ENCODE data around the gene RBKS. TPM values are rescaled to one million over a fixed set of nuclear protein-coding genes. Genes with fewer than 3 reads are reported as not detected.

Gene RBKS
- total and polyA plus RNA-seq, 2 of the 13 experiments (the other 11 are each of a cell fraction or from before 2014, with no cell fraction given) = 7.7 to 8.3 TPM

DNA sequence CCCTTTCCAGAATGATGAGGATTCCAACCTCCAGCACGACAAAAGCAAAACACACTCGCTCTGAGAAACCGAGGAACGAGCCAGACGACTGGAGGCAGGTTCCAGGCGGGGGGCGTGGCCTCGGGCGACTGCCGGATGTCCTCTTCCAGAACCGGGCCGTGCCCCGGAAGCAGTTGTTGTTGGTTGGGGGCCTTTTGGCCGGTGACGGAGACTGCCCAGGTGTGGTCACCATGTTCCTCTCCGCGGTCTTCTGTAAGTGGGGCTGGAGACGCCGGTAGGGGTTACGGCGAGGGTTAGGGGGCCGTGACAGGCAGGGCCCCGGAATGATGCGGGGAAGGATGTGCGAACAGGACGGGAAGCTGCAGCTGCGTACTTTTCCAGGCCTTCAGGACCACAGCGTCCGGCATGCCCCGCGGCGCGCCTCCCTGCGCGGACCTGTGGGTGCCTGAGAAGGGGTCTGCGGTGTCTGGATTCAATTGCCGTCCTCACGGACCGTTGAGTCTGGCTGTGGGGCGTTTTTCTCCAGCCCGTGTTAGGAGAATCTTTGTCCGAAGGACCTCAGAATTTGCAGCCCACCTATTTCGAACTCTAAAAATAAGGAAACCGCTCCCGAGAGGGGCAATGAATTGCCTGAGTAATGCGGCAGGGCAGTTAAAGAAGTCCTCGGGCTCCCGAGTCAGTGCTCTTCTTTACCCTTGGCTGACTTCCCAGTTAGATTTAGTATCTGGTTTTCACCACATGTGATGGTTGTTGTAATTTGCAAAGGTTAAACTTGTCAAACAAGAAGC lies 118.4 kb downstream of the RBKS start, which contains the start of gene MRPL33 (continued):
- TF ChIP-seq, protein P1, sequence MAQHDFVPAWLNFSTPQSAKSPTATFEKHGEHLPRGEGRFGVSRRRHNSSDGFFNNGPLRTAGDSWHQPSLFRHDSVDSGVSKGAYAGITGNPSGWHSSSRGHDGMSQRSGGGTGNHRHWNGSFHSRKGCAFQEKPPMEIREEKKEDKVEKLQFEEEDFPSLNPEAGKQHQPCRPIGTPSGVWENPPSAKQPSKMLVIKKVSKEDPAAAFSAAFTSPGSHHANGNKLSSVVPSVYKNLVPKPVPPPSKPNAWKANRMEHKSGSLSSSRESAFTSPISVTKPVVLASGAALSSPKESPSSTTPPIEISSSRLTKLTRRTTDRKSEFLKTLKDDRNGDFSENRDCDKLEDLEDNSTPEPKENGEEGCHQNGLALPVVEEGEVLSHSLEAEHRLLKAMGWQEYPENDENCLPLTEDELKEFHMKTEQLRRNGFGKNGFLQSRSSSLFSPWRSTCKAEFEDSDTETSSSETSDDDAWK (CRISPR knock-in tag; IDR thresholded peaks at IDR 0.05) = no peak
- peak; percentile 47; the same call in 1 of the 2 replicates for TF ChIP-seq TGIF2 (CRISPR knock-in tag; IDR thresholded peaks at IDR 0.05)
- 0 out of 2 replicates have a peak, but pooled peaks have one; percentile 25 for TF ChIP-seq ZBTB1 (CRISPR knock-in tag; IDR thresholded peaks at IDR 0.05; ENCODE audit: borderline replicate concordance)
- no peak for TF ChIP-seq HOXA7 (CRISPR knock-in tag; IDR thresholded peaks at IDR 0.05)
- TF ChIP-seq ZSCAN30 (CRISPR knock-in tag; IDR thresholded peaks at IDR 0.05) = 0 out of 2 replicates have a peak, but pooled peaks have one; percentile 20
- TF ChIP-seq ADNP (CRISPR knock-in tag; IDR thresholded peaks at IDR 0.05) = no peak
- peak; percentile 67; the same call in 1 of the 2 replicates for TF ChIP-seq ZNF317 (CRISPR knock-in tag; IDR thresholded peaks at IDR 0.05)
- TF ChIP-seq KLF9 (CRISPR knock-in tag; IDR thresholded peaks at IDR 0.05; ENCODE audit: low read depth) = peak; percentile 97
- no peak for TF ChIP-seq ZNF496 (CRISPR knock-in tag; IDR thresholded peaks at IDR 0.05; ENCODE audit: insufficient replicate concordance)
- TF ChIP-seq ZEB1 (IDR thresholded peaks at IDR 0.05; ENCODE audit: insufficient replicate concordance, low read depth) = peak; percentile 88
- TF ChIP-seq ZNF589 (CRISPR knock-in tag; conservative IDR thresholded peaks at IDR 0.05) = no peak
- TF ChIP-seq ZNF562 (CRISPR knock-in tag; IDR thresholded peaks at IDR 0.05; ENCODE audit: borderline replicate concordance) = no peak
- peak; percentile 96 for TF ChIP-seq ZNF713 (CRISPR knock-in tag; IDR thresholded peaks at IDR 0.05)
- no peak for TF ChIP-seq ZNF7 (CRISPR knock-in tag; IDR thresholded peaks at IDR 0.05)
- TF ChIP-seq MAFG (CRISPR knock-in tag; IDR thresholded peaks at IDR 0.05) = no peak
- TF ChIP-seq ZSCAN12 (CRISPR knock-in tag; IDR thresholded peaks at IDR 0.05) = peak; percentile 57; the same call in 1 of the 2 replicates
- TF ChIP-seq SALL2 (CRISPR knock-in tag; IDR thresholded peaks at IDR 0.05) = 0 out of 2 replicates have a peak, but pooled peaks have one; percentile 33
- peak; percentile 71; the same call in 1 of the 2 replicates for TF ChIP-seq ZIK1 (CRISPR knock-in tag; IDR thresholded peaks at IDR 0.05; ENCODE audit: borderline replicate concordance, low read depth)
- TF ChIP-seq, protein P2, sequence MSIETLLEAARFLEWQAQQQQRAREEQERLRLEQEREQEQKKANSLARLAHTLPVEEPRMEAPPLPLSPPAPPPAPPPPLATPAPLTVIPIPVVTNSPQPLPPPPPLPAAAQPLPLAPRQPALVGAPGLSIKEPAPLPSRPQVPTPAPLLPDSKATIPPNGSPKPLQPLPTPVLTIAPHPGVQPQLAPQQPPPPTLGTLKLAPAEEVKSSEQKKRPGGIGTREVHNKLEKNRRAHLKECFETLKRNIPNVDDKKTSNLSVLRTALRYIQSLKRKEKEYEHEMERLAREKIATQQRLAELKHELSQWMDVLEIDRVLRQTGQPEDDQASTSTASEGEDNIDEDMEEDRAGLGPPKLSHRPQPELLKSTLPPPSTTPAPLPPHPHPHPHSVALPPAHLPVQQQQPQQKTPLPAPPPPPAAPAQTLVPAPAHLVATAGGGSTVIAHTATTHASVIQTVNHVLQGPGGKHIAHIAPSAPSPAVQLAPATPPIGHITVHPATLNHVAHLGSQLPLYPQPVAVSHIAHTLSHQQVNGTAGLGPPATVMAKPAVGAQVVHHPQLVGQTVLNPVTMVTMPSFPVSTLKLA (IDR thresholded peaks at IDR 0.05) = peak; percentile 24; the same call in 1 of the 2 replicates
- TF ChIP-seq, protein P3, sequence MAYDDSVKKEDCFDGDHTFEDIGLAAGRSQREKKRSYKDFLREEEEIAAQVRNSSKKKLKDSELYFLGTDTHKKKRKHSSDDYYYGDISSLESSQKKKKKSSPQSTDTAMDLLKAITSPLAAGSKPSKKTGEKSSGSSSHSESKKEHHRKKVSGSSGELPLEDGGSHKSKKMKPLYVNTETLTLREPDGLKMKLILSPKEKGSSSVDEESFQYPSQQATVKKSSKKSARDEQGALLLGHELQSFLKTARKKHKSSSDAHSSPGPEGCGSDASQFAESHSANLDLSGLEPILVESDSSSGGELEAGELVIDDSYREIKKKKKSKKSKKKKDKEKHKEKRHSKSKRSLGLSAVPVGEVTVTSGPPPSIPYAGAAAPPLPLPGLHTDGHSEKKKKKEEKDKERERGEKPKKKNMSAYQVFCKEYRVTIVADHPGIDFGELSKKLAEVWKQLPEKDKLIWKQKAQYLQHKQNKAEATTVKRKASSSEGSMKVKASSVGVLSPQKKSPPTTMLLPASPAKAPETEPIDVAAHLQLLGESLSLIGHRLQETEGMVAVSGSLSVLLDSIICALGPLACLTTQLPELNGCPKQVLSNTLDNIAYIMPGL (CRISPR knock-in tag; IDR thresholded peaks at IDR 0.05; ENCODE audit: borderline replicate concordance in 1 of 2, low read depth in 1 of 2) = peak; percentile 87 to 89; a peak in 3 of 4 replicates
- peak; percentile 56; the same call in 1 of the 2 replicates for TF ChIP-seq ZNF205 (CRISPR knock-in tag; IDR thresholded peaks at IDR 0.05)
- TF ChIP-seq ZNF441 (CRISPR knock-in tag; IDR thresholded peaks at IDR 0.05; ENCODE audit: borderline replicate concordance) = peak; percentile 88
- TF ChIP-seq, protein P4, sequence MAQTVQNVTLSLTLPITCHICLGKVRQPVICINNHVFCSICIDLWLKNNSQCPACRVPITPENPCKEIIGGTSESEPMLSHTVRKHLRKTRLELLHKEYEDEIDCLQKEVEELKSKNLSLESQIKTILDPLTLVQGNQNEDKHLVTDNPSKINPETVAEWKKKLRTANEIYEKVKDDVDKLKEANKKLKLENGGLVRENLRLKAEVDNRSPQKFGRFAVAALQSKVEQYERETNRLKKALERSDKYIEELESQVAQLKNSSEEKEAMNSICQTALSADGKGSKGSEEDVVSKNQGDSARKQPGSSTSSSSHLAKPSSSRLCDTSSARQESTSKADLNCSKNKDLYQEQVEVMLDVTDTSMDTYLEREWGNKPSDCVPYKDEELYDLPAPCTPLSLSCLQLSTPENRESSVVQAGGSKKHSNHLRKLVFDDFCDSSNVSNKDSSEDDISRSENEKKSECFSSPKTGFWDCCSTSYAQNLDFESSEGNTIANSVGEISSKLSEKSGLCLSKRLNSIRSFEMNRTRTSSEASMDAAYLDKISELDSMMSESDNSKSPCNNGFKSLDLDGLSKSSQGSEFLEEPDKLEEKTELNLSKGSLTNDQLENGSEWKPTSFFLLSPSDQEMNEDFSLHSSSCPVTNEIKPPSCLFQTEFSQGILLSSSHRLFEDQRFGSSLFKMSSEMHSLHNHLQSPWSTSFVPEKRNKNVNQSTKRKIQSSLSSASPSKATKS (CRISPR knock-in tag; IDR thresholded peaks at IDR 0.05) = peak; percentile 76; the same call in 1 of the 2 replicates

All from HepG2 (cell line).